DMS53 treated with DMSO at 0.1 percent for 48 hours (cell line): Measurements from ENCODE around the gene CPLANE2.
A peak's percentile ranks its signal among the peaks of the same experiment; 100 is the strongest.
"Not testable (repeated sequence)": the region's sequence is repeated elsewhere in the genome, so short reads cannot be mapped to it uniquely, and the experiment has no call there.

Experiments
- DNase-seq: peaks from one replicate; lab custom pipeline; 2025; ENCODE audit not compliant: unreplicated experiment; lab: John Stamatoyannopoulos, UW

The CPLANE2 gene

GRCh38 chr1:16231331-16232315, 5.4 kb downstream of the CPLANE2 start:
- no peak for DNase-seq

GRCh38 chr1:16230744-16231143, 6.2 kb downstream of the CPLANE2 start:
- DNase-seq, result no peak

- no peak for DNase-seq
Measured at GRCh38 chr1:16229976-16230740, 6.8 kb downstream of the CPLANE2 start.

GRCh38 chr1:16226490-16227179, 10.3 kb downstream of the CPLANE2 start:
- DNase-seq, result peak; percentile 71

GRCh38 chr1:16226129-16226489, 10.9 kb downstream of the CPLANE2 start:
- no peak for DNase-seq

GRCh38 chr1:16224472-16224871, 12.5 kb downstream of the CPLANE2 start:
- no peak for DNase-seq

- DNase-seq, result not testable (repeated sequence)
Measured at GRCh38 chr1:16222716-16223115, 14.3 kb downstream of the CPLANE2 start.

- DNase-seq, result no peak
Measured at GRCh38 chr1:16221499-16221898, 15.5 kb downstream of the CPLANE2 start.

GRCh38 chr1:16219968-16220500, 16.9 kb downstream of the CPLANE2 start:
- DNase-seq, result no peak

GRCh38 chr1:16218674-16219071, 18.3 kb downstream of the CPLANE2 start:
- no peak for DNase-seq

GRCh38 chr1:16218014-16218673, 18.8 kb downstream of the CPLANE2 start:
- peak; percentile 32 for DNase-seq

- DNase-seq, result peak; percentile 90
Measured at GRCh38 chr1:16217061-16217785, 19.8 kb downstream of the CPLANE2 start.

- peak; percentile 29 for DNase-seq
Measured at GRCh38 chr1:16215882-16216753, 20.9 kb downstream of the CPLANE2 start.

- DNase-seq, result not testable (repeated sequence)
Measured at GRCh38 chr1:16215240-16215639, 21.7 kb downstream of the CPLANE2 start.

GRCh38 chr1:16213544-16213943, 23.4 kb downstream of the CPLANE2 start:
- DNase-seq, result not testable (repeated sequence)

- no peak for DNase-seq
Measured at GRCh38 chr1:16213013-16213412, 24.0 kb downstream of the CPLANE2 start.

- peak; percentile 53 for DNase-seq
Measured at GRCh38 chr1:16212251-16212961, 24.6 kb downstream of the CPLANE2 start, which contains the start of gene ARHGEF19. Gene ARHGEF19, minus strand, starts transcription at chr1:16212652. Its CDS starts 3,598 bp downstream, at chr1:16209054.

GRCh38 chr1:16211824-16212223, 25.2 kb downstream of the CPLANE2 start:
- no peak for DNase-seq
